IPS-20b (cell line): ENCODE data around the gene TRIM66.

Experiments used
- H3K27ac ChIP-seq: one replicate; pipeline ENCODE4 v1.5.1; 2013; ENCODE audit warnings: low read length
- H3K27me3 ChIP-seq: 2 replicates; pipeline ENCODE4 v1.6.1; 2013; ENCODE audit warnings: mild to moderate bottlenecking, low read length, inconsistent platforms; ENCODE audit not compliant: insufficient read depth
- H3K36me3 ChIP-seq: 2 replicates; pipeline ENCODE4 v1.6.1; 2013; ENCODE audit warnings: low read depth, mild to moderate bottlenecking, inconsistent platforms, low read length, moderate library complexity; ENCODE audit not compliant: insufficient read depth
- H3K4me1 ChIP-seq: 2 replicates; pipeline ENCODE4 v1.6.1; 2013; ENCODE audit warnings: mild to moderate bottlenecking, control low read depth, inconsistent platforms, low read length, moderate library complexity; ENCODE audit not compliant: insufficient read depth
- H3K4me3 ChIP-seq: 2 replicates; pipeline ENCODE4 v1.5.1; 2013; ENCODE audit warnings: mild to moderate bottlenecking, low read length, inconsistent platforms
- H3K9ac ChIP-seq: 2 replicates; pipeline ENCODE4 v1.6.1; 2013; ENCODE audit warnings: low read depth, mild to moderate bottlenecking, inconsistent platforms, low read length, moderate library complexity
- H3K9me3 ChIP-seq: 2 replicates; pipeline ENCODE4 v1.6.1; 2013; ENCODE audit warnings: mild to moderate bottlenecking, low read depth, low read length, inconsistent platforms; ENCODE audit not compliant: insufficient read depth

Gene TRIM66

GRCh38 chr11:8641332-8641731 lies 41.1 kb downstream of the TRIM66 start:
- Histone ChIP-seq H3K4me1 (peaks cover 8% of the 10 kb centered on the region; the same call in 1 of the 2 replicates), H3K36me3 (peaks cover 26% of the 10 kb centered on the region), H3K27me3 (no peaks in the 10 kb centered on the region), H3K9ac (peak overlapping the region; percentile 48; the same call in 1 of the 2 replicates), H3K9me3 (no peaks in the 10 kb centered on the region), H3K27ac (no peak overlapping the region), H3K4me3 (no peak overlapping the region)

- Histone ChIP-seq H3K9ac (peak overlapping the region; percentile 48; the same call in 1 of the 2 replicates), H3K27me3 (no peaks in the 10 kb centered on the region), H3K4me1 (peaks cover 8% of the 10 kb centered on the region; the same call in 1 of the 2 replicates), H3K27ac (no peak overlapping the region), H3K36me3 (peaks cover 17% of the 10 kb centered on the region; the same call in 1 of the 2 replicates), H3K9me3 (no peaks in the 10 kb centered on the region), H3K4me3 (no peak overlapping the region)
Measured at GRCh38 chr11:8640267-8640906, 42.1 kb downstream of the TRIM66 start.

GRCh38 chr11:8639655-8640054 lies 42.8 kb downstream of the TRIM66 start:
- Histone ChIP-seq H3K4me1 (peaks cover 8% of the 10 kb centered on the region; the same call in 1 of the 2 replicates), H3K27me3 (no peaks in the 10 kb centered on the region), H3K27ac (no peak overlapping the region), H3K36me3 (peaks cover 16% of the 10 kb centered on the region), H3K9ac (no peak overlapping the region), H3K4me3 (no peak overlapping the region), H3K9me3 (no peaks in the 10 kb centered on the region)

- Histone ChIP-seq H3K4me1 (peaks cover 8% of the 10 kb centered on the region; the same call in 1 of the 2 replicates), H3K27me3 (no peaks in the 10 kb centered on the region), H3K27ac (no peak overlapping the region), H3K9ac (no peak overlapping the region), H3K9me3 (no peaks in the 10 kb centered on the region), H3K4me3 (no peak overlapping the region), H3K36me3 (peaks cover 23% of the 10 kb centered on the region)
Measured at GRCh38 chr11:8638300-8638699, 44.2 kb downstream of the TRIM66 start.

GRCh38 chr11:8636127-8636526 lies 46.3 kb downstream of the TRIM66 start:
- no peaks in the 10 kb centered on the region for H3K27me3 ChIP-seq
- peaks cover 26% of the 10 kb centered on the region for H3K36me3 ChIP-seq
- peaks cover 7% of the 10 kb centered on the region; the same call in 1 of the 2 replicates for H3K4me1 ChIP-seq
- H3K9me3 ChIP-seq = no peaks in the 10 kb centered on the region
- H3K9ac ChIP-seq = no peak overlapping the region
- H3K4me3 ChIP-seq = no peak overlapping the region
- H3K27ac ChIP-seq = no peak overlapping the region

GRCh38 chr11:8634498-8634897 lies 48.0 kb downstream of the TRIM66 start:
- H3K4me1 ChIP-seq = no peaks in the 10 kb centered on the region
- H3K9ac ChIP-seq = no peak overlapping the region
- peaks cover 26% of the 10 kb centered on the region for H3K36me3 ChIP-seq

GRCh38 chr11:8631395-8632118 lies 50.9 kb downstream of the TRIM66 start:
- Histone ChIP-seq H3K4me3 (no peak overlapping the region), H3K27ac (no peak overlapping the region), H3K36me3 (peaks cover 12% of the 10 kb centered on the region), H3K9ac (no peak overlapping the region), H3K4me1 (no peaks in the 10 kb centered on the region), H3K27me3 (no peaks in the 10 kb centered on the region), H3K9me3 (no peaks in the 10 kb centered on the region)

More at GRCh38 chr11:8634498-8634897, 48.0 kb downstream of the TRIM66 start:
- no peak overlapping the region for H3K27ac ChIP-seq
- no peaks in the 10 kb centered on the region for H3K9me3 ChIP-seq
- H3K4me3 ChIP-seq = no peak overlapping the region
- H3K27me3 ChIP-seq = no peaks in the 10 kb centered on the region

GRCh38 chr11:8624698-8625097 lies 57.8 kb downstream of the TRIM66 start:
- Histone ChIP-seq H3K36me3 (peaks cover 25% of the 10 kb centered on the region), H3K4me3 (no peak overlapping the region), H3K4me1 (no peaks in the 10 kb centered on the region), H3K27ac (no peak overlapping the region), H3K27me3 (no peaks in the 10 kb centered on the region), H3K9me3 (no peaks in the 10 kb centered on the region), H3K9ac (no peak overlapping the region)

- Histone ChIP-seq H3K36me3 (peaks cover 34% of the 10 kb centered on the region), H3K27ac (no peak overlapping the region), H3K9ac (no peak overlapping the region), H3K27me3 (no peaks in the 10 kb centered on the region), H3K4me3 (no peak overlapping the region), H3K4me1 (no peaks in the 10 kb centered on the region), H3K9me3 (no peaks in the 10 kb centered on the region)
Measured at GRCh38 chr11:8621147-8621546, 61.3 kb downstream of the TRIM66 start.

- peaks cover 22% of the 10 kb centered on the region for H3K36me3 ChIP-seq
- no peaks in the 10 kb centered on the region for H3K4me1 ChIP-seq
Measured at GRCh38 chr11:8617063-8617462, 65.4 kb downstream of the TRIM66 start.

GRCh38 chr11:8615291-8616032 lies 67.0 kb downstream of the TRIM66 start:
- no peak overlapping the region for H3K27ac ChIP-seq
- H3K4me3 ChIP-seq = no peak overlapping the region
- peaks cover 9% of the 10 kb centered on the region for H3K36me3 ChIP-seq
- no peaks in the 10 kb centered on the region for H3K4me1 ChIP-seq
- no peak overlapping the region for H3K9ac ChIP-seq
- H3K27me3 ChIP-seq = no peaks in the 10 kb centered on the region
- no peaks in the 10 kb centered on the region for H3K9me3 ChIP-seq

More at GRCh38 chr11:8617063-8617462, 65.4 kb downstream of the TRIM66 start:
- no peaks in the 10 kb centered on the region for H3K27me3 ChIP-seq
- H3K9me3 ChIP-seq = no peaks in the 10 kb centered on the region
- no peak overlapping the region for H3K4me3 ChIP-seq
- H3K9ac ChIP-seq = no peak overlapping the region
- H3K27ac ChIP-seq = no peak overlapping the region
